Occipital lobe (tissue), 2 donors: Measurements from ENCODE around the gene ACOX1. TPM values are rescaled to one million over a fixed set of nuclear protein-coding genes. Genes with fewer than 3 reads are reported as not detected.

ENCODE experiments used
- DNase-seq: peaks from one replicate; lab custom pipeline; 2025; lab: John Stamatoyannopoulos, UW
- total RNA-seq: library from RNA; depleted of rRNA; stranded (reverse); fragments of >200 nt; gene quantifications from one replicate; pipeline ENCODE4 v1.2.3, GENCODE V29; 2014

The ACOX1 gene
- total RNA-seq, 1 donor from 2014 or later: 94.1 TPM

GRCh38 chr17:75933808-75934207 lies 45.2 kb downstream of the ACOX1 start:
- no peak for DNase-seq

- DNase-seq: no peak
These were observed 46.1 kb downstream of the ACOX1 start for GRCh38 chr17:75932852-75933251.

- no peak for DNase-seq
These were observed 47.9 kb downstream of the ACOX1 start for GRCh38 chr17:75931062-75931461.

- no peak for DNase-seq
These were observed 51.6 kb downstream of the ACOX1 start for GRCh38 chr17:75927286-75927922.

GRCh38 chr17:75926456-75926855 lies 52.5 kb downstream of the ACOX1 start:
- DNase-seq: no peak

GRCh38 chr17:75925912-75926311 lies 53.1 kb downstream of the ACOX1 start:
- DNase-seq: no peak

- no peak for DNase-seq
These were observed 53.9 kb downstream of the ACOX1 start for GRCh38 chr17:75925103-75925502.

GRCh38 chr17:75922963-75923874 lies 55.7 kb downstream of the ACOX1 start:
- no peak for DNase-seq

- no peak for DNase-seq
These were observed 56.6 kb downstream of the ACOX1 start for GRCh38 chr17:75922173-75922961.

GRCh38 chr17:75921596-75921995 lies 57.4 kb downstream of the ACOX1 start:
- no peak for DNase-seq

- DNase-seq: no peak
These were observed 58.9 kb downstream of the ACOX1 start for GRCh38 chr17:75920045-75920560.

GRCh38 chr17:75919611-75920010 lies 59.4 kb downstream of the ACOX1 start:
- no peak for DNase-seq

- DNase-seq: no peak
These were observed 61.0 kb downstream of the ACOX1 start for GRCh38 chr17:75917917-75918445.

GRCh38 chr17:75917141-75917916 lies 61.6 kb downstream of the ACOX1 start:
- no peak for DNase-seq

- no peak for DNase-seq
These were observed 63.7 kb downstream of the ACOX1 start for GRCh38 chr17:75915268-75915667.

- no peak for DNase-seq
These were observed 64.2 kb downstream of the ACOX1 start for GRCh38 chr17:75914643-75915267.

- no peak for DNase-seq
These were observed 65.3 kb downstream of the ACOX1 start for GRCh38 chr17:75913537-75914210.

GRCh38 chr17:75910699-75911098 lies 68.3 kb downstream of the ACOX1 start:
- no peak for DNase-seq

- DNase-seq: no peak
These were observed 69.1 kb downstream of the ACOX1 start for GRCh38 chr17:75909812-75910274.
